LHCN-M2 (cell line): ENCODE data around the gene PACRG. TPM values are rescaled to one million over a fixed set of nuclear protein-coding genes. Genes with fewer than 3 reads are reported as not detected.

Experiments
- DNase-seq: peaks from one replicate; pipeline ENCODE4 v3.0.0-alpha.2; 2012; ENCODE audit warnings: low read depth
- total RNA-seq: library from RNA; depleted of rRNA; stranded (reverse); fragments of >200 nt; gene quantifications from 2 replicates; pipeline ENCODE4 v1.2.3, GENCODE V29; 2014

The PACRG gene
- total RNA-seq, 1 experiment from 2014 or later, result 0.75 TPM

DNA sequence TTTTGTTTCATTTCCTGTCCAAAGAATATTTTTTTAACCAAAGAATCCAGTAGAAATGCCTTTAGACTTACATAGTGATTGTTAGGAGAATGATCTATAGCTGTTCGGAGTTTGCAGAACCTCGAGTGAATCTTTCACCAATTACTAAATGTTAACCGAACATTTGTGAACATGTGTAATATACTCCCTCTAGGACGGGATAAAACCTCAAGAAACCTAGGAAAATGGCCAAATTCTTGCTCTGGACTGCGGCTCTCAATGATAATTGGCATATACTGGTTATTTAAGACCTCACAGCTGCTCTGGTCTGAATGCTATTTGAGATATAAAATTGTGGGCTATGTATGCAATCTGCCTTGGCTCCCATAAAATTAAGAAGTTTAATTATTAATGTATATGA is 137.1 kb downstream of the PACRG start:
- DNase-seq, result peak; percentile 21

DNA sequence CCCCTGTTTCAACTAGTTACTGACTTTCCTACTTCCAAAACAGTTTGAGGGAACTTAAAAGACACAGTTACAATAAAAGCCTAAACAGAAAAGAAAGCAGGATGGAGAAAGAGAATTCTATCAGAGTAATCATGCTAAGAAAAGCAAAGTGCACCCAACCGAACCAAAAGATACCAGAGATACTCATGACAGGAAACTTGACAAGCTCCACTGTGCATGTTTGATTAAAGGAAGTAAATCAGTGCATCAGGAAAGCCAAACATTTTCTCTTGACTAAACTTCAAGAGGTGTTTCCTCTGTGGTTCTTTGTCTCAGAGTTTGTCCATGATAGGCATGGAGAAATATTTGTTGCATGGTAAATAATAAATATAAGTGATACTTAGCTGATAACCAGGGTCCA is 138.9 kb downstream of the PACRG start:
- DNase-seq, result no peak

DNA sequence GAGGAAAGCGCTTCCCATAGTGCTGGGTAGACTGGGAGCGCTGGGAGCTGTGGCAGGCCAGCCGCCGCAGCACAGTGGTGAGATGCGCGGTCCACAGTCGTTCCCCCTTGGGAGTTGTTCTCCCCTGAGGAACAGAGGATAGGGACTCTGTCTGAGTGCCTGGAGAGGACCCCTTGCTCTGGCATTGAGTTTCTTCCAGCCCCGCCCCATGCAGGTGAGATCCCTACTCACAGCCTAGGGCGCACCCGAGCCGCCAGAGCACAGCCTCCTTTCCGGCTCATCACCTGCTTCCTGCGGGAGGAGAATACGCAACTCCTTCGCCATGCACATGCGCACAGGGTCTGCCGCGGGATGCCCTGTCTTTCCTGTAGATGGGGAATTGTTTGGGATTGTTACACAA is 140.6 kb downstream of the PACRG start:
- no peak for DNase-seq

DNA sequence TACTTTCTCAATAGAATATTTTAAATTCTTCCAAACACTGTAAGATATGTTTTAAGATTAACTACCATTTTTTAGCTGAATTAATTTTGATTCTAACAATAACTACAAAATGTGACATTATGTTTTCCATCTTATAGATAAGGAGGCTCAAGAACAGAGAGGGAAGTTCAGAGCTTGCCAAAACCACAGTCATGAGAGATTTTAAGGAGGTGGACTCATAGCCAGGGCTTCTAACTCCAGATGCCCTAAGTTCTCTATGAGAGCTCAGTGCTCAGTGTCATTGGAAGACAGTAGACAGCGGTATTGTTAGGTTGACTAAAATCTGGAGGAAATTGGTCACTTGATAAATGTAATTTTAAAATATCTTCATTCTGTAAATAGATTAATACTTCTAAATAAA is 144.2 kb downstream of the PACRG start:
- DNase-seq, result no peak

DNA sequence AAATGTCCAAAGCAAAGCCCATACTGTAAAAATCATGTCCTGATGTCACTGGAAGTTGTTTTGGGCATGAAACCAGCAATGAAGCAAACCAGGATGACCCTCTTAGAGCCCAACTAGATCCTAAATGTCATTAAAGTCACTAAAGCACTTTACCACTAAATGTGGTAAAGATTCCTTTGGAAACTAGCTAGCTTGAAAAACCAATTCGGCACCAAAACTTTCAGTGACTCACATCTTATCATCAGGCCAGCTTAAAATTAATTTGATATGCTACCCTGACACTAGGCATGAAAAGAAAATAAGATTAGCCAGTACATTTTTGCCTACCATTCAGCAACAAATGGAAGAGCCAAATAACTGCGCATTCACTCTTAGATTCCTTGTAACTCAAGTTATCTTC is 145.8 kb downstream of the PACRG start:
- no peak for DNase-seq

DNA sequence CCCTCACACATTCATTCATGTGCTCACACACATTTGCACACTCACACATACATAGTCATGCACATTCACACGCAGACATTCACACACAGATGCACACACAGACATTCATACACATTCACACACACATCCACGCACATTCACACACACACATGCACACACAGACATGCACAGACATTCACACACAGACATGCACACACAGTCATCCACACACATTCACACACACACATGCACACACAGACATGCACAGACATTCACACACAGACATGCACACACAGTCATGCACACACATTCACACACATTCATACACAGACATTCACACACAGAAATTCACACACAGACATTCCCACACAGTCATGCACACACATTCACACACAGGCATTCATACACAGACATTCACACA is 147.3 kb downstream of the PACRG start:
- no peak for DNase-seq

DNA sequence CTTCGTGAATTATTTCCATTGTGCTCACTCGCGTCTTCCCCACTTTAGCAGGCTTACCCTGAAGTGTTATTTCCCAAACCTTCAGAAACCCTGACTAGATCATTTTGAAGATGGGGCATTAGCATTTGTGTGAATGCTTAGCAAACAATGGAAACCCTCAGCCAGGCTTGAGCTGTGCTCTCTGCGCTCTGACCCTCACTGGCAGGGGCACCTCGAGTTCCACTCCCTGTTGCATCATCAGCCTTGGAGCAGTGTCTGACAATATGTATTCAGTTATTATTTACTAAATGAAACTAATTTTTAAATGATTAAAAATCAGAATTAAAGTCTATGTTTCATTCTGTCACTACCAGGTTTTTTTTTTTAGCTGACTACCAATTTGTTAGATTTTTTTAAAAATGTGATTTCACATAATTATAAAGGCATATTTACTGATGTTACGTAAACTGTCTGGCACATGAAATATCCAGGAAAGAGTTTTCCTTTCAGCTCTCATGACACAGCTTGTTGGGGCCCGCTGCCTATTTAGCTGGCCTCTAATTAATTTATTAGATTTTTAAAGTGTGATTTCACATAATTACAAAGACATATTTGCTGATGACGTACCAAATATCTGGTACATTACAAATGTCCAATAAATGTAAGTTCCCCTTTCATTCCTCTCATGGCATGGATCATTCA is 155.2 kb downstream of the PACRG start:
- DNase-seq, result no peak

DNA sequence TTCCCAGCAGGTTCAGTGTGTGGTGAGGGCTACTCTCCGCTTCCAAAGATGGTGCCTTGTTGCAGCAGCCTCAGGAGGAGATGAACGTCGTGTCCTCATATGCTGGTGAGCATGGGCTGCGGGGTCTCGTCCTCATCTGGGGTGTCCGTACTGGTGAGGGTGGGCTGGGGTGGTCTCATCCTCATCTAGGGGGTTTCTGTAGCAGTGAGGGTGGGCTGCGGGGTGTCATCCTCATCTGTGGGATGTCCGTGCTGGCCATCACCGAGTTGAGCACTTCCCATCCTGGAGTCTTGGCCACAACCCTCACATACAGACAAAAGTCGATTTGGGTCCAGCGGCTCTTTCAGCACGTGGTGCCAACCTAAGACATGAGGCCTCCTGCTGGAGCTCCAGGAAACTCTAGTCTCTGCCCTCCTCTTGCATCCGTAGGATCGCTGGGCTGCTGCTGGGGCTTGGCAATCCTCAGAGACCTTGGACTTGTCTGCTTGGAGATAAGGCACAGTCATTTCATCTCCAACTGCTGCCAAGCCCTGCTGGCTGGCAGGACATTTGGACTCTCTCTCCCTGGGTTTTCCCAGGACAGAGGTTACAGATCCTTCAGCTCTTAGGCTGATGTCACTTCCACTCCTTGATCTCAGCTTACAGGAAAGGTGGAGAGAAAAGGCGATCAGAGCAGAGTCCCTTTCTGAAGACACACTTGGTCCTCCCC is 160.4 kb downstream of the PACRG start:
- no peak for DNase-seq

DNA sequence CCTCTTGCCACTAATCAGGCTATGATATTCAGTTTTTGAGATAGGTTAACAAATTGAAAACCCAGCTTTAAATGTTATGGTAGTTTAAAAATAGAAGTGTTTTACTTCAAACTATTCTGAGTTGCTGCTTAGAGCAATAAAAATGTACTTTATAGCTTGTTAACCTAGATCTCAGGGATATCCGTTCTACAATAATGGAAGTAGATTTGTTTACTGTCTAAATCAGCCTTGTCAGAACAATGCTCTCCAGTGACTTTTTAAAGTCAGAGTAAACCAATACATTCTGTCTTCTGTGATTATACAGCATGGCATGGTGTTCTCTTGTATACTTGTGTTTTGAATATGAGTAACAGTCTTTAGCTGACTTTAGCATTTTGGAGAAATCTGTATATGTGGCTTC is 161.5 kb downstream of the PACRG start:
- no peak for DNase-seq

DNA sequence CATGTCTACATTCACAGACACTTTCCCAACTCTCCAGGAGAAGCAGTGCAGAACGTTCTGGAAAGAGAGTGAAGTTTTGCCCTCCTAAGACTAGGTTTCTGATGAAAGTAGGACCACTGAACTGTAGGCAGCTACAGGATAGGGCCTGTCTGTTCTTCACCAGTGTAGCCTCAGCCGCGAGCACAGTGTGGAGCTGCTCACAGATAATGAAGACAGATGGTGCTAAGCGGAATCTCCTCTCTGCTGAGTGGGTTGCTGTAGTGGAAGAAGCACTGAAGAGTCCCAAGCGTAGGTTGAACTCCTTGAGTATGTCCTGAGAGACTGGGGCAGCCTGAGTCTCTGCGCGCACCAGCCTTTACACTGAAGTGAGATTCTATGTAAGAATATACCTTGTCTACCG is 170.2 kb downstream of the PACRG start:
- no peak for DNase-seq

DNA sequence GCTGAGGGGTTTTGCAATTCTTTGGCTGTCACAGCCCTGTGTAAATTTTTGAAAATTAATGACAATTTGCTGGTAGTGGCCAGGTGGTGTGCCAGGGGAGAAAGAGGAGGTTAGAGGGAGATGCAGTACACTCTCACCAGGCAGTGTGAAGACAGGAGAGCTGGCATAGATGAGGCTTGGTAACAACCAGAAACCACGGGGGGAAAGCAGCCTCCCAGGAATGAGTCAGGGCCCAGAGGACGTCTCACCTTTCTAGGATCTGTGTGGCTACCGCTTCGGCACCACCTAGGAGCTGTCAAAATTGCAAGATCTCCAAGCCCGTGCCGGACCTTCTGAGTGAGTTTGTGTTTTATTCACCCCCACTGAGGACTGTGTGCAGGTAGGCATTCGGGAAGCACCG is 171.4 kb downstream of the PACRG start:
- peak; percentile 8 for DNase-seq

DNA sequence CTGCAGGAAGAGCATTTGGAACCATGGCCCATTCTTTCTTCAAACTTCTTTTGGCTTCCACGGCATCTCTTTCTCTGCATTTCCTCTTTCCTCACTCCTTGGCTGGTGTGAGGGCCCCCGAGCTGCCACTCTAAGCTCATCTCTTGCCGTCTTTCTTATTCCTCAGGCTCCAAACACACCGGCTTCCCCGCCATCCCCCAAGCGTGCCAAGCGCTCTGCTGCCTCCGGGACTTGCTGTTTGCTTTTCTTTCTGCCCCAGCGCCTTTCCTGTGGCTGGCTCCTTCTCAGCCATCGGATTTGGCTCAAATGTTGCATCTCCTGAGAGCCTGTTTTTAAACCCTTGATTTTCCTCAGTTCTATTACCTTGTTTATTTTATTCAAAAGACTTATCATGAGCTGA is 172.7 kb downstream of the PACRG start:
- no peak for DNase-seq

DNA sequence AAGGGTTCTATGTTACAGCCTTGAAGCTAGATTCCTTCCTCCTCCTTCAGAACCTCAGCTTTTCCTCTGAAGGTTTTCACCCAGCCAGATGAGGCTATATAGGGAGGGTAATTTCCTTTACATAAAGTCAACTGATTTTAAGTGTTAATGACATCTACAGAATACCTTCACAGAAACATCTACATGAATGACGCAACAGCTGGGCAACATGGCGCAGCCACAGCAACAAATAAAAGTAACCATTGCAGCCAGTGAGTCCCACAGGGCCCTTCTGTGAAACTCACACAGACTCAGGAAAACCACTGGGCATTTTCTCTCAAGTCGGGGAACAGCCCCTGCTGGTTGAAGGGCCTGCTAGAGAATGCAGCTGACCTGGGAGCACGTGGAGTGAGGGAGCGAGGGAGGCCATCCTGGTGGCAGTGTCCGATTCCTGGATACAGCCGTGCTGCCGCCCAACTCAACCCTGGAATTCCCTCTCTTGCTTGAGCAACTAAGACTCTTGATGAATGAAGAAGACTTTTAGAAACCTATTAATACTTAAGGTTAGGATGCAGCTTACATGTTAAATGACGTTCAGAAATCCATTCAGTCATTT is 176.4 kb downstream of the PACRG start:
- DNase-seq, result no peak

DNA sequence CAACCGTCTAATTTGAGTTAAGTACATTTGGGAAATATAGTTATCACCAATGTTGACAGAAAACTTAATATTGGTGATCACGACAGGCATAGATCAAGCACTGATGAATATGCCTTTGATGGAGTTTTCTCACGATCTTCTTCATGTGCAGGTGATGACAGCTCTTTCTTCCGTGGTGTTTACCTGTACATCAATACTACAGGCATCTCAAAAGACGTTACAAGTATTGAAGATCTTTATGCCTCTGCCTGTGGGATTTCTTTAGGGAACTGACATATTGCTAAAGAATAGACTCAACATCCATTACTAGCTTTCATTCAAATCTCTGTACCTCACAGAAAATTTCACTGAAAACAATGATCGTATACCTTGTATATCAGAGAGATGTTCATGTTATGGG is 178.7 kb downstream of the PACRG start:
- no peak for DNase-seq

DNA sequence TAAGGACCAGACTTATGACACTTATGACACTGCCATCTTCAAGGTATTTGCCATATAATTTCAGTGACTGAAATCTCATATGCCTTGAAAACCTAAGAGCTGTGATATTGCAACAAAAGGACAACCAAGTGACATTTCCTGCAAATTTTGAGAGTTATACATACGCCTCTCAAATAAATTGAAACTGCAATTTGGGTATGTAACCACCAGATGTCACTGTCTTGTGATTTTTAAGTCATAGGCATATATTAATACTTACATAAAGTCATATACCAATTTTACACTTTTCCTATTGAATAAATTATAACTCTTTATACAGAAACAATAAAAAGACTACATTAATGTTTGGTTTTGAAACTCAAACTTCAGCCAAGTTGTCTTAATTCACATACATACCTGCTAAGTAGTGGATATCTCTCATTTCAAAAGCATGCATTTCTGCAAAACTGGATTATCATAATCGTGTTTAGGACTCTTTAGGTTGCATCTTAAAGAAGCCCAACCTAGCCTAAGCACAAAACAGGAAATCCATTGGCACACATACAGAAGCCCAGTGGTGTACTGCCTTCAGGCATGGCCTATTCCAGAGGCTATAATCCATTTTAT is 180.2 kb downstream of the PACRG start:
- DNase-seq, result peak; percentile 36

DNA sequence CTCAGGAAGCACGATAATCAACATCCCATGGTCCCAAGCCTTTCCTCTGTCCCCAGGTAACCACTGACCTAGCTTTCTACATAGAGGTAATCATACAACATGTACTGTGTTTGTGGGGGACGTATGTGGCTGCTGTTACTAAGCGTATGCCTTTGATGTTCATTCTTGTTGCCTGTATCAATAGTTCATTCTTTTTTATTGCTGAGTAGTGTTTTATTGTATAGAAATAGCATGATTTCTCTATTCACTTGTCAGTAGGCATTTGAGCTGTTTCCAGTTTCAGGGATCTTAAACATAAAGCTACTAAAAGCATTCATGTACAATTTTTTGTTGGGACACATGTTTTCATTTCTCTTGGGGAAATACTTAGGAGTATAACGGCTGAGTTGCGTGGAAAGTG is 185.4 kb downstream of the PACRG start:
- DNase-seq, result no peak

DNA sequence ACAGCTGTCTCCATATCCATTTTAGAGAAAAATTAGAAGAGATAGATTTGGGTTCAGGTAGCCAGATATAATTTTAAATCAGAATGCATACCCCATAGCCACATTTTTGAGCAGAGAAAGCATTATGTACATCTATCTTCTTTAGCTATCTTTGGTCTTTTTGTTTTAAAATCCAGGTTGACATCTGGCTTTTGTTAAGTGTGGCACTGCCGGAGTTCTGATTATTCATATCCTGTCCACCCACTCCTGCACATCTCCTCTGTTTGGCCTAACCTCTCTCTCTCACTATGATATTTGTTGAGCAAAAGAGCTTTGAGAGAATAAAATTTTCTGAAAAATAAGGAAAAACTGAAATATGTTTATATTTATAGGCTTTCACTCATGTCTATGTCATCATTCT is 189.7 kb downstream of the PACRG start:
- peak; percentile 5 for DNase-seq

DNA sequence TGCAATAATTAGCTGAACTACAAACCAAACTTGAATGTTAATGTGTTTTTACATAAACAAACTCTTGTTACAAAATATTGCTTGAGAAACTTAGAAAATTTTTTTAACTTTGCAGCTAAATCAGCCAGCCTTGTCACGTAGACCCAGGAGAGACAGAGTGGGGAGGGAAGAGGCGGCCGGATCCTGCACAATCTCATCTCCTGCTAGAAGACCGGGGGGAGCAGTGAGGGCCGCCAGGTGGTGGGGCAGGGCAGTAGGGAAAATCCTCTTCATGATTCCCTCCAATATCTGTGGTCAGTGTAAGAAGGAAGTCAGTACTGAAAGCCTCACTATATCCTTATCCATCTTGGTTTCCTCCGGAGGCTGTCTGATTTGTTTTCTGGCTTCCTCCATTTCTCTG is 193.3 kb downstream of the PACRG start:
- no peak for DNase-seq

DNA sequence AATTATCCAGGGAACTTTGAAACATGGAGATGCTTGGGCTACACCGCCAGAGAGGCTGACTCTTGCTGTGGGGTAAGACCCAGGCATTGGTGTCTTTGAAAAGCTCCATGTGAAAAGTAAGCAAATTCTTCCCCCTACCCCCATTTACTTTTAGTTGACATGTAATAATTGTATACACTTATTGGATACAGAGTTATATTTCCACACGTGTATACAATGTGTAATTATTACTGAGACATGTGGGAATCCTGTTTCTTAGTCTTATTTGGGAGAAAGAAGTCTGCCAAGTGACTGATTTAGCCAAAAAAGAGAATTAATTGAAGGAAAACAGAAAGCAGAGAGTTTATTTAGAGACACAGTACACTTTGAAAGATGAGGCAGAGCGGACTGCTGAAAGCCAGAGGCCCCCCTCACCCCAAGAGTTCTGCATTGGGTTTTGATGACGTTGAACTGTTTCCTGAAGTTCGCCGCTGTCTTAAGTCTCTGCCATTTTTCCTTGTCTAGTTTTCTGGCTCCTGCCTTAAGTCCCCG is 193.8 kb downstream of the PACRG start:
- DNase-seq, result no peak

DNA sequence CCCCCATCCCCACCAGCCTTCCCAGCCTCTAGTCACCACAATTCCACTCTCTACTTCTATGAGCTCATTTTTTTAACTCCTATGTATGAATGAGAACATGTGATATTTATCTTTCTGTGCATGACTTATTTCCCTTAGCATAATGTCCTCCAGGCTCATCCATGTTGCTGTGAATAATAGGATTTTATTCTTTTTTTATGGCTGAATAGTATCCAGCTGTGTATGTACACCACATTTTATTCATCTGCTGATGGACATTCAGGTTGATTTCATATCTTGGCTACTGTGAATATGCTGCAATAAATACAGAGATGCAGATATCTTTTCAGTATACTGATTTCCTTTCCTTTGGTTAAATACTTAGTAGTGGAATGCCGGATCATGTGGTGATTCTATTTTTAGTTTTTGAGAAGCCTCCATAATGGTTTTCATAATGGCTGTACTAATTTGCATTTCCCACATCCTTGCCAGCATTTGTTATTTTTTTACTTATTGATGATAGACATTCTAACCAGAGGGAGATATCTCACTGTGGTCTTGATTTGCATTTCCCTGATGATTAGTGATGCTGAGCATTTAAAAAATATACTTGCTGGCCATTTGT is 194.9 kb downstream of the PACRG start:
- DNase-seq, result no peak

DNA sequence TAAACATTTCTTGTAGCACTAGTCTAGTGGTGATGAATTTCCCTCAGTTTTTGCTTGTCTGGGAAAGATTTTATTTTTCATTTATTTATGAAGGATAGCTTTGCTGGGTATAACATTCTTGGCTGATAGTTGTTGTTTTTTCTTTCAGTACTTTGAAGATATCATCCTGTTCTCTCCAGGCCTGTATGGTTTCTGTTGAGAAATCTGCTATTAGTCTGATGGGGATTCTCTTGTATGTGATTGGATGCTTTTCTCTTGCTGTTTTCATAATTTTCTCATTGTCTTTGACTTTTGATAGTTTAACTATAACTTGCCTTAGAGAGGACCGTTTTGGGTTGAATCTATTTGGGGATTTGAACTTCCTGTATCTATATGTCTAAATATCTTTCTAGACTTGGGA is 207.1 kb downstream of the PACRG start:
- DNase-seq, result no peak

DNA sequence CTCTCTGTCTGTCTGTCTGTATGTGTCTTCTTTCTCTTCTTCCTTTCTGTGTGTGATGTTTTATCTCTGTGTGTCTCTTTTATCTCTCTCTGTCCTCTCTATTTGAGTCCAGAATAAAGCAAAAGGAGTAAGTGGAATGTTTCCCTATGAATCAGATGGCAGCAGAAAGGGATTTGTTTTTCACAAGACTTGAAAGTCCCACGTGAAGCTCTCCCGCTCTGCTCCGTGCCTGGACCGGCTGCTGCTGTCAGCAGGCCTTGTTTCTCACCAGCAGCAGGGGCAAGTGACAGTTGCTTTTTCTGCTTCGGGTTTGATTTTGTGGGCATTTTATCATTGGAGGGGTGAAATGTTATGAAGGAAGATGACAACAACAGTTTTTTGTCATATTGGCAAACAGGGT is 212.7 kb downstream of the PACRG start:
- peak; percentile 10 for DNase-seq
